Measurements from ENCODE around the gene RPS6KA2.
A peak's percentile ranks its signal among the peaks of the same experiment; 100 is the strongest.

RPS6KA2 gene

DNA sequence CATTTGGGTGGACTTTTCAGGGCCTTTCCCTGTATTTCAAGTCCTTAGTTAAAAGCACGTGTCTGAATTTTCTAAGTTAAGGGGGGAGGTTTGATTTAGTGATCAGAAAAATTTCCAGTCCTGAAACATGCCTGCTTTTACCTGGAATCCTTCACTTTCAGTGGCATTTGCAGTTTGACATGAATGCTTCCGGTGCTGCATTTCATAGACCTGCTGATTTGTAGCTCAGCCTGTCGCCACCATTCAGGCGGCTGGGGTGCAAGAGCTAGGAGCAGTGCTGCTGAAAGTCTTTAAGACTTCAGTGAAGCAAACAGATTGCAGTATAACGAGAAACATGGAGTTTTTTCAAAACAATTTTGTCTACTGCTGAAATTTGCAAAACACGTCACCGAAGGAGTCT is 14.0 kb downstream of the RPS6KA2 start:
- Histone ChIP-seq H3K14ac (ENCODE audit: low read length) (no peak overlapping the region), H3K79me1 (ENCODE audit: low read length) (peaks cover 26% of the 10 kb centered on the region), H3K27me3 (ENCODE audit: insufficient read depth, low read length) (no peaks in the 10 kb centered on the region), H3K4ac (ENCODE audit: low read depth, low read length) (no peak overlapping the region), H3K9me3 (ENCODE audit: insufficient read depth, low read depth, low read length) (no peaks in the 10 kb centered on the region), H2BK12ac (ENCODE audit: low read length) (peak overlapping the region; percentile 63), H4K91ac (ENCODE audit: low read depth, low read length) (peak overlapping the region; percentile 84), H3K23ac (ENCODE audit: low read length) (no peak overlapping the region), H4K12ac (ENCODE audit: low read depth, low read length) (no peak overlapping the region), H3K79me2 (ENCODE audit: control insufficient read depth, insufficient read depth, low read length, poor library complexity) (peaks cover 2% of the 10 kb centered on the region), H2AFZ (ENCODE audit: insufficient read depth, low read length, poor library complexity) (no peak overlapping the region), H3K4me2 (ENCODE audit: low read length) (peak overlapping the region; percentile 19), H3K4me3 (ENCODE audit: low read depth, low read length) (no peak overlapping the region), H3K4me1 (ENCODE audit: control insufficient read depth in 1 of 2, insufficient read depth in 2 of 2, low read length in 2 of 2) (peaks cover 40 to 41% of the 10 kb centered on the region in 2 experiments), H2BK120ac (ENCODE audit: insufficient read depth, low read length, poor library complexity) (no peak overlapping the region), H4K8ac (ENCODE audit: low read depth, low read length) (no peak overlapping the region), H3K36me3 (ENCODE audit: control insufficient read depth in 1 of 2, insufficient read depth in 2 of 2, low read length in 2 of 2) (peaks cover under 1% of the 10 kb centered on the region in 2 experiments), H3K18ac (ENCODE audit: low read length) (no peak overlapping the region), H2BK5ac (ENCODE audit: low read depth, low read length, poor library complexity) (peak overlapping the region; percentile 71), H3K9ac (ENCODE audit: low read length) (no peak overlapping the region), H3K27ac (ENCODE audit: low read depth, low read length) (peak overlapping the region; percentile 86), H2AK5ac (ENCODE audit: low read length) (no peak overlapping the region)
- no peak for DNase-seq
- no CpG with 5 or more reads among the region's 7 CpGs for WGBS (ENCODE audit: extremely low coverage, insufficient coverage, insufficient read length)

DNA sequence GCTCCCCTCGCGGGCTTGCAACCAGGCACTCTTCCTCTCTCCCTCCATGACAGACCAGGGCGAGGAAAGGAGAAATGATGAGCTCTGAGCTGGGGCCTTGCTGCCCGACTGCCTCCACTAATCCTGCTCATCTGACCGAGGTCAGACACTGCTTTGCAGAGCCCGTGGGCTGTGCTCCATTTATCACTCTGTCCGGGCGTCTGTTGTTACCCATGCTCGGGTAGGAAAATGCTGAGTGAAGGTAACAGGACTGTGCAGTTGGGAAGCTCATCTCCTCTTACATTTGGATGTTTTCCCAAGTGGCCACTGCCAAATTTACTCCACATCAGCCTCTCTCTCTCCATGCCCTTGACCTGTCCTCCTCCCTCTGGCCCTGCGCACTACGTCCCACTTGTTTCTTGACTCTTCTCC is 14.6 kb downstream of the RPS6KA2 start:
- H3K79me1 ChIP-seq (ENCODE audit: low read length), result peaks cover 24% of the 10 kb centered on the region

DNA sequence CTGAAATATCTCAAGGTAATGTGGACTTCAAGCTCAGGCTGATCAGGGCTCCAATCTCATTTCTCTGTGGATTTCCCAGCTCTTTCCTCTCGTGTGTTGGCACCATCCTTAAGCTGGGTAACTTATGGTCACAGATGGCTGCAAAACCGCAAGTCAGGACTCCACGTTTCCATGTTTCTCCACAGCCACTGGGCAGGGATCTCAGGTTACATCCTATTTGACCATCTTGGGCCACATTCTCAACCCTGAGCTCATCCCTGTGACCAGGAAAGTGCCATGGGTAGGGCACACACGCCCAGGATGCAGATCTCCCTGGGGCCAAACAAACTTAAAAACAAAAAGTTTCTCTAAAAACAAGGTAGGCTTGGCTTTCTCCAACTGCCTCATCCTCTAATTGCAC is 15.4 kb downstream of the RPS6KA2 start:
- Histone ChIP-seq H2AFZ (ENCODE audit: insufficient read depth, low read length, poor library complexity) (no peak overlapping the region), H2BK12ac (ENCODE audit: low read length) (peak overlapping the region; percentile 45)

More for the DNA sequence above, 14.6 kb downstream of the RPS6KA2 start:
- Histone ChIP-seq H3K79me2 (ENCODE audit: control insufficient read depth, insufficient read depth, low read length, poor library complexity) (peaks cover 2% of the 10 kb centered on the region), H4K8ac (ENCODE audit: low read depth, low read length) (peak overlapping the region; percentile 42), H3K27me3 (ENCODE audit: insufficient read depth, low read length) (no peaks in the 10 kb centered on the region), H4K12ac (ENCODE audit: low read depth, low read length) (no peak overlapping the region), H2AFZ (ENCODE audit: insufficient read depth, low read length, poor library complexity) (no peak overlapping the region), H2BK5ac (ENCODE audit: low read depth, low read length, poor library complexity) (peak overlapping the region; percentile 71), H3K27ac (ENCODE audit: low read depth, low read length) (peak overlapping the region; percentile 38), H2AK5ac (ENCODE audit: low read length) (peak overlapping the region; percentile 11), H3K4ac (ENCODE audit: low read depth, low read length) (no peak overlapping the region), H3K23ac (ENCODE audit: low read length) (no peak overlapping the region), H3K14ac (ENCODE audit: low read length) (no peak overlapping the region), H3K9ac (ENCODE audit: low read length) (no peak overlapping the region), H3K36me3 (ENCODE audit: control insufficient read depth in 1 of 2, insufficient read depth in 2 of 2, low read length in 2 of 2) (no peaks in the 10 kb centered on the region), H3K4me1 (ENCODE audit: control insufficient read depth in 1 of 2, insufficient read depth in 2 of 2, low read length in 2 of 2) (peaks cover 39 to 40% of the 10 kb centered on the region in 2 experiments), H2BK12ac (ENCODE audit: low read length) (peak overlapping the region; percentile 87), H3K18ac (ENCODE audit: low read length) (peak overlapping the region; percentile 54), H3K4me2 (ENCODE audit: low read length) (no peak overlapping the region), H3K9me3 (ENCODE audit: insufficient read depth, low read depth, low read length) (no peaks in the 10 kb centered on the region), H2BK120ac (ENCODE audit: insufficient read depth, low read length, poor library complexity) (peak overlapping the region; percentile 8), H4K91ac (ENCODE audit: low read depth, low read length) (peak overlapping the region; percentile 84), H3K4me3 (ENCODE audit: low read depth, low read length) (no peak overlapping the region)
- no peak for DNase-seq
- WGBS (ENCODE audit: extremely low coverage, insufficient coverage, insufficient read length), result no CpG with 5 or more reads among the region's 11 CpGs

DNA sequence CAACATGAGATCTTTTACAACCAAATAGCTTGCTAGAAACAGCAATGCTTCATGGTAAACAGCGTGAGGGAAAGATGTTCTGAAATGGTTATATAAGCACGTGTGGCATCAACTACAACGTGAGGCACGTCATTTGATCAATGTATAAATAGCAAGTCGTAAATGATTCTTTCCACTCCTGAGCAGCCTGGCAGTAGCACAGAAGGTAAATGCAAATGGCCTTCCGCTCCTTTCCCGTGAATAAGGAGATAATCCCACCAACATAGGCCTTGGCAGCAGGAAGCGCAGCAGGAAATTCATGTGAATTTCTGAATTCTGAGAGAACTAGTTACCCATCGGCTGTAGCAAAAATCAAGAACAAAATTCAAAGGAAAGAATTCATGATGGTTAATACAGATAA is 17.0 kb downstream of the RPS6KA2 start:
- H4K8ac ChIP-seq (ENCODE audit: low read depth, low read length), result peak overlapping the region; percentile 12
- WGBS (ENCODE audit: extremely low coverage, insufficient coverage, insufficient read length), result no CpG with 5 or more reads among the region's 9 CpGs
- no peak overlapping the region for H2BK120ac ChIP-seq (ENCODE audit: insufficient read depth, low read length, poor library complexity)

More for the DNA sequence above, 15.4 kb downstream of the RPS6KA2 start:
- Histone ChIP-seq H3K4ac (ENCODE audit: low read depth, low read length) (no peak overlapping the region), H2BK120ac (ENCODE audit: insufficient read depth, low read length, poor library complexity) (no peak overlapping the region), H3K4me2 (ENCODE audit: low read length) (no peak overlapping the region), H3K27ac (ENCODE audit: low read depth, low read length) (no peak overlapping the region), H2AK5ac (ENCODE audit: low read length) (peak overlapping the region; percentile 40), H3K79me1 (ENCODE audit: low read length) (peaks cover 24% of the 10 kb centered on the region), H3K27me3 (ENCODE audit: insufficient read depth, low read length) (no peaks in the 10 kb centered on the region), H4K8ac (ENCODE audit: low read depth, low read length) (no peak overlapping the region), H4K12ac (ENCODE audit: low read depth, low read length) (no peak overlapping the region), H3K9ac (ENCODE audit: low read length) (no peak overlapping the region), H3K9me3 (ENCODE audit: insufficient read depth, low read depth, low read length) (no peaks in the 10 kb centered on the region), H3K4me1 (ENCODE audit: control insufficient read depth in 1 of 2, insufficient read depth in 2 of 2, low read length in 2 of 2) (peaks cover 39 to 40% of the 10 kb centered on the region in 2 experiments), H3K14ac (ENCODE audit: low read length) (peak overlapping the region; percentile 25), H4K91ac (ENCODE audit: low read depth, low read length) (no peak overlapping the region), H3K23ac (ENCODE audit: low read length) (no peak overlapping the region), H3K36me3 (ENCODE audit: control insufficient read depth in 1 of 2, insufficient read depth in 2 of 2, low read length in 2 of 2) (no peaks in the 10 kb centered on the region), H2BK5ac (ENCODE audit: low read depth, low read length, poor library complexity) (no peak overlapping the region), H3K18ac (ENCODE audit: low read length) (peak overlapping the region; percentile 27), H3K79me2 (ENCODE audit: control insufficient read depth, insufficient read depth, low read length, poor library complexity) (peaks cover under 1% of the 10 kb centered on the region), H3K4me3 (ENCODE audit: low read depth, low read length) (no peak overlapping the region)
- WGBS (ENCODE audit: extremely low coverage, insufficient coverage, insufficient read length), result no CpG with 5 or more reads among the region's 4 CpGs
- no peak for DNase-seq

More for the DNA sequence above, 17.0 kb downstream of the RPS6KA2 start:
- Histone ChIP-seq H3K4me3 (ENCODE audit: low read depth, low read length) (no peak overlapping the region), H3K14ac (ENCODE audit: low read length) (no peak overlapping the region), H3K4ac (ENCODE audit: low read depth, low read length) (no peak overlapping the region), H3K27ac (ENCODE audit: low read depth, low read length) (no peak overlapping the region), H3K18ac (ENCODE audit: low read length) (no peak overlapping the region), H2AFZ (ENCODE audit: insufficient read depth, low read length, poor library complexity) (no peak overlapping the region), H3K79me2 (ENCODE audit: control insufficient read depth, insufficient read depth, low read length, poor library complexity) (no peaks in the 10 kb centered on the region), H2AK5ac (ENCODE audit: low read length) (peak overlapping the region; percentile 63), H3K4me1 (ENCODE audit: control insufficient read depth in 1 of 2, insufficient read depth in 2 of 2, low read length in 2 of 2) (peaks cover 31% of the 10 kb centered on the region in 2 experiments), H3K36me3 (ENCODE audit: control insufficient read depth in 1 of 2, insufficient read depth in 2 of 2, low read length in 2 of 2) (no peaks in the 10 kb centered on the region), H3K9ac (ENCODE audit: low read length) (no peak overlapping the region), H3K4me2 (ENCODE audit: low read length) (no peak overlapping the region), H3K9me3 (ENCODE audit: insufficient read depth, low read depth, low read length) (no peaks in the 10 kb centered on the region), H2BK5ac (ENCODE audit: low read depth, low read length, poor library complexity) (no peak overlapping the region), H4K91ac (ENCODE audit: low read depth, low read length) (no peak overlapping the region), H2BK12ac (ENCODE audit: low read length) (no peak overlapping the region), H4K12ac (ENCODE audit: low read depth, low read length) (no peak overlapping the region), H3K27me3 (ENCODE audit: insufficient read depth, low read length) (no peaks in the 10 kb centered on the region), H3K79me1 (ENCODE audit: low read length) (peaks cover 18% of the 10 kb centered on the region), H3K23ac (ENCODE audit: low read length) (no peak overlapping the region)
- no peak for DNase-seq
